Measurements from ENCODE around the gene SEMA6D.

DNA sequence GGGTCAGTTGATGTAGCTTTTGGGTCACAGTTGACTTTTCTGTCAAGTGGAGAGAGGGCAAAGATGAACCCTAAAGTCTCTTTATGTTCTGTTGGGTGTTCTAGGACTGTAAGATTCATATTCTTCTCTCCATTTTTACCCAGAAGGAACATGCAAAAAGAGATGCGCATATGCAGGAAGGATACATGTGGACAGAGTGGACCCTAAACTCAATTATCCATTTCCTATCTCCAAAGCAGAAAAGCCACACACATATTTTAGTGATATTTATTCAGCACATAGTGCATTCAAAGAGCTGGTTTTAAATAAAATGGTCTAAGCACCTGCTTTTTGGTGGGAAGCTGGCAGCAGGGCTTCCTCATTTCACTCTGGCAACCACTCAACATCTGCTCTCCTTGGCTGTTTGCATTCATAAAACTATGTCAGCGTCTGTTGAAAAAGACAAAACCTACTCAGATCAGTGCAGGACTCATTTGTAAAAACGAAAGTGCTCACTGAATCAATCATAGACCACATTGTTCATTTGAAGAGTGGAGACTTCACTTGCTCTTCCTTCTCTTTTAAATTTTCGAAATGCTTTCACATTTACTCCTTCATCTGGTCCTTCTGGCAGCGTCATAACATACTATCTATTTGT, 96.6 kb downstream of the SEMA6D start:
- no peak for TF ChIP-seq TAF1 (IDR thresholded peaks at IDR 0.05; ENCODE audit: low read depth, low read length)
- TF ChIP-seq POLR2A (IDR thresholded peaks at IDR 0.05; ENCODE audit: low read depth, low read length): no peak
- TF ChIP-seq POLR2AphosphoS5 (IDR thresholded peaks at IDR 0.05; ENCODE audit: low read depth, low read length): no peak
- TF ChIP-seq PAX5 (IDR thresholded peaks at IDR 0.05; ENCODE audit: insufficient read depth, low read length, severe bottlenecking): no peak

Measured in GM12891 (cell line).